ENCODE measurements around the gene ADI1. TPM values are rescaled to one million over a fixed set of nuclear protein-coding genes. Genes with fewer than 3 reads are reported as not detected.
A peak's percentile ranks its signal among the peaks of the same experiment; 100 is the strongest.

The ADI1 gene
- total RNA-seq, 4 donors from 2014 or later, result 43.7 to 207 (median 71.0) TPM

DNA sequence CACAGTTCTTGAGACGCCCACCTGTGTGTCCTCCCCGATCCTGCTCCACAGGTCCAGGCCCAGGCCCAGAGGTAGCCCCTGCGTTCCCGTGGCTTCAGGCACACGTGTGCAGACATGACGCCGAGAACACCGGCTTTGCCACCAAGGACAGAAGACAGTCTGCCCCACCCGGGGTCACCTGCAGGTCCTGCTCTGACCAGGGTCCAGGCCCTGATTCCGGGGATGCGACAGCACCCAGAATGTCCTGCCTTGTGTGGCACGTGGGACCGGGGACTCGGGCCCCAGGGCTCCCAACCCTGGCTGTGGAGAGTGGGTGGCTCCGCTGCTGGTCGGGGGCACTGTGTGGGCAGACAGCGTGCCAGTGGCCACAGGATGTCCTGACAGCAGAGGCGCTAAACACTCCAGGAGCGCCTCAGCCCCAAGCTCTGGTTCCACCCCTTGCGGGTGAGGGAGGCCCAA lies 36.9 kb downstream of the ADI1 start:
- Histone ChIP-seq H3K4me3 (no peak overlapping the region), H3K9me3 (no peaks in the 10 kb centered on the region), H3K27me3 (no peaks in the 10 kb centered on the region), H3K27ac (no peak overlapping the region), H3K4me1 (peaks cover 0 to 5% (median 0%) of the 10 kb centered on the region in 4 donors), H3K36me3 (peaks cover 0 to 16% (median 0%) of the 10 kb centered on the region in 3 donors)
- TF ChIP-seq, protein P1, sequence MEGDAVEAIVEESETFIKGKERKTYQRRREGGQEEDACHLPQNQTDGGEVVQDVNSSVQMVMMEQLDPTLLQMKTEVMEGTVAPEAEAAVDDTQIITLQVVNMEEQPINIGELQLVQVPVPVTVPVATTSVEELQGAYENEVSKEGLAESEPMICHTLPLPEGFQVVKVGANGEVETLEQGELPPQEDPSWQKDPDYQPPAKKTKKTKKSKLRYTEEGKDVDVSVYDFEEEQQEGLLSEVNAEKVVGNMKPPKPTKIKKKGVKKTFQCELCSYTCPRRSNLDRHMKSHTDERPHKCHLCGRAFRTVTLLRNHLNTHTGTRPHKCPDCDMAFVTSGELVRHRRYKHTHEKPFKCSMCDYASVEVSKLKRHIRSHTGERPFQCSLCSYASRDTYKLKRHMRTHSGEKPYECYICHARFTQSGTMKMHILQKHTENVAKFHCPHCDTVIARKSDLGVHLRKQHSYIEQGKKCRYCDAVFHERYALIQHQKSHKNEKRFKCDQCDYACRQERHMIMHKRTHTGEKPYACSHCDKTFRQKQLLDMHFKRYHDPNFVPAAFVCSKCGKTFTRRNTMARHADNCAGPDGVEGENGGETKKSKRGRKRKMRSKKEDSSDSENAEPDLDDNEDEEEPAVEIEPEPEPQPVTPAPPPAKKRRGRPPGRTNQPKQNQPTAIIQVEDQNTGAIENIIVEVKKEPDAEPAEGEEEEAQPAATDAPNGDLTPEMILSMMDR (IDR thresholded peaks at IDR 0.05), result no peak
- no peak for TF ChIP-seq POLR2A (IDR thresholded peaks at IDR 0.05)
- peak in 1 of 3 donors; percentile 47 for DNase-seq

DNA sequence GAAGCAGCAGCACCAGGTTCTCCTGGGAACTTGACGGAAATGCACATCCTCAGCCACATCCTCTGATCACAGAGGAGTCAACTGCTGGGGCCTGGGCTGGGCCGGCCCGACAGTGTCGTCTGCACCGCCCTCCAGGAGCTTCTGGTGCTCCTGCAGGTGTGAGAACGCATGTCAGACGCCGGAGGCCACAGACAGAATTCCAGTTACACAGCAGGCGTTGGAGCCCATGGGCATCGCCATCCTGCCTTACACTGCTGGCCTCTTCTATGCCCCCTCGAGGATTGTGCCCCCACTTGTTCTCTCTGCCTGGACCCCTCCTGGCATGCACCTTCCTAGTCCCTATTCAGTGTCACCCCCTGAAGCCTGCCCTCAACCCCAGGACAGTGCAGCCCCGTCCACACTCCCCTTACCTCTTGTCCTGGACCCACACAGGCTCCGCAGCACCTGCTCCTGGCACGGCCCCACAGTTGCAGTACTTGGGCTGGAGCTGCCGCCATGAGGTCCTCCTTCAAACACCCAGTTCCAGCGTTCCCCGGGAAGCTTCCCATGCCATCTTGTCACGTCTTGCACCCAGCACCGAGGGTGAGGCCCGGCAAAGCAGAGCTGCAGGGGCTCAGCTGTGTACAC lies 37.5 kb downstream of the ADI1 start:
- Histone ChIP-seq H3K4me3 (no peak overlapping the region), H3K27me3 (no peaks in the 10 kb centered on the region), H3K9me3 (no peaks in the 10 kb centered on the region), H3K36me3 (peaks cover 0 to 17% (median 0%) of the 10 kb centered on the region in 3 donors), H3K27ac (no peak overlapping the region), H3K4me1 (peaks cover 0 to 5% (median 0%) of the 10 kb centered on the region in 4 donors)
- TF ChIP-seq, protein P1 (IDR thresholded peaks at IDR 0.05), result no peak
- no peak for TF ChIP-seq POLR2A (IDR thresholded peaks at IDR 0.05)
- peak in 1 of 3 donors; percentile 40 for DNase-seq

DNA sequence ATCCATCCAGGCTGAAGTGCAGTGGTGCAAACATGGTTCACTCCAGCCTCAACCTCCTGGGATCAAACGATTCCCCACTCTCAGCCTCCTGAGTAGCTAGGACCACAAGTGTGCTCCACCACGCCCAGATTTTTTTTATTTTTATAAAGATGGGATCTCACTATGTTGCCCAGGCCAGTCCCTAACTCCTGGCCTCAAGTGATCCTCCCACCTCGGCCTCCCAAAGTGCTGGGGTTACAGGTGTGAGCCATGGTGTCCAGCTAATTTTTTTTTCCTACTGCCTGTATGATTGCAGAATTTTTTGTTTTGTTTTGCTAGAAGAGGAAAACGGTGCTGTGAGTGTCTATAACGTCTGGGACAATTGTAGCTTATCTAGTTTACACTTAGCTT lies 38.3 kb downstream of the ADI1 start:
- Histone ChIP-seq H3K4me1 (peaks cover 0 to 5% (median 0%) of the 10 kb centered on the region in 4 donors), H3K9me3 (no peaks in the 10 kb centered on the region), H3K27me3 (no peaks in the 10 kb centered on the region), H3K4me3 (no peak overlapping the region), H3K27ac (no peak overlapping the region), H3K36me3 (peaks cover 0 to 24% (median 0%) of the 10 kb centered on the region in 3 donors)
- TF ChIP-seq, protein P1 (IDR thresholded peaks at IDR 0.05), result no peak
- TF ChIP-seq POLR2A (IDR thresholded peaks at IDR 0.05), result no peak
- DNase-seq, result no peak

DNA sequence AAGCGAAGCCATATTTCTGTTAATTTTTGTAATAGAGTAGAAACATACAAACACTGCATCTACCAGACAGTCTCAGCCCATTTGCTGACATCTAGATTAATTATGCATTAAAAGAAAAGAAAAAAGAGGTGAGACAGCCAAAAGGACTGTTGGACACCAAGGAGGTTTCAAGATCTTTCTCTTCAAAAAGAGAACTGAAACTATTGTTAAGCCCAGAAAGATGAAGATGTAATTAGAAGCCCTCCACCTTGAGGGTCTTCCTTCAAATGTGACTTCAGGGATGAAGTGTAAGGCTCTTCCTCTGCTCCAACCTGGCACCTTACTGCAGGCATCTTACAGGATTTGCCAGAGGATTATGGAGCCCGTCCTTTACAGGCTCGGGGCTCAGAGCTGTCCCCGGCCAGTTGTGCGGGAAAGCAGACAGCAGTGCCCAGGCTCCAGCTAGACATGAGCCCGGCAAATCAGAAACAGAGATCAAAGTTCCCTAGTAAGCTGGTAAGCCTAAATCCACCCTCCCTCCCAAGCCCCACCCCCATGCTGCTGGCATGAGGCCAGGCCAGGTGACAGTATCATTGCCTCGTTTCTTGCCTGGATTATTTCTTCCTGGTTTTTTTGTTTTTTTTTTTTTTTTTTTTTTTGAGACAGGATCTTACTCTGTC lies 38.9 kb downstream of the ADI1 start:
- Histone ChIP-seq H3K4me1 (peaks cover 0 to 5% (median 0%) of the 10 kb centered on the region in 4 donors), H3K9me3 (no peaks in the 10 kb centered on the region), H3K27ac (peak overlapping the region in 2 of 4 donors; percentile 9 to 34), H3K36me3 (peaks cover 0 to 28% (median 0%) of the 10 kb centered on the region in 3 donors), H3K4me3 (no peak overlapping the region), H3K27me3 (no peaks in the 10 kb centered on the region)
- peak in 2 of 3 donors; percentile 91 to 95 for DNase-seq
- TF ChIP-seq, protein P1 (IDR thresholded peaks at IDR 0.05), result no peak
- no peak for TF ChIP-seq POLR2A (IDR thresholded peaks at IDR 0.05)

DNA sequence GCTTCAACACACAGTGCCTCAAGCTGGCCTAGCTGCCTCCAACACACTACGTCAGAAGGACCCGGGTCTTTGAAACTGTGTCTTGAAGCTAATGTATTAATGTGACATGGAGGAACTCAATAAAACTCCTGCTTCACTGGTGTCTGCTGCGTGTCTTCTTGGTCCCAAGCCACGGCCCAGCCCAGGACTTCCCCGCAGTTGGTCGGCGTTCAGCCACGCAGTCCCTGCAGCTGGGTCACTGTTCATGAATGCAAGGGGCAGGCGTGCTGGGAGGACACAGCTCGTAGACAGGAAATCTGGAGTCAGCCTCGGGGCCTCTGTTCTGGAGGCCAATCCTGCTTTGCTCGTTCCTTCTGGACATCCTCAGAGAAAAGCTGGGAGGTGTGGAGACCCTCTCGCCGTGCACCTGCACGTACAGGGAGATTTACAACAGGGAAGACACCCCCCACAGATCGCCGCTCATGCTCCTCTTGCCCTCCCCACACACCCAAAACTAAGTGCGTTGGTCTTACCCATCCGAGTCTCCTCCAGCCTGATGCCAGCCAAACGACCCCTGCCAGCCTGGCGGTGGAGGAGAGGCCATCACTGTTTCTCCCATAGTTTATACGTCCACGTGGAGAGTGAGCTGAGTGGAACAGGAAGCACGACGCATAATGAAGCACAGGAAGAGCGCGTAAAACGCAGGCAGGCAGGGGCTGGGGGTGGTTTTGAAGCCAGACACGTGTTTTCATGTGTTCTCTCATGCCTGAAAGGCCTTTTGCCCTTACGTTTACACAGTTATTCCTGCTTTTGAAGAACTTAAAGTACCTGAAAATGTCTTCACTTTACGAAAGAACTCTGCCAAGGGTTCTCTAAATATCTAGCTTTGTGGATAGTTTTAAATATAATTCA lies 39.7 kb downstream of the ADI1 start:
- TF ChIP-seq, protein P1 (IDR thresholded peaks at IDR 0.05), result no peak
- TF ChIP-seq POLR2A (IDR thresholded peaks at IDR 0.05), result no peak
- no peak for DNase-seq
- peaks cover 0 to 28% (median 0%) of the 10 kb centered on the region in 3 donors for H3K36me3 ChIP-seq
- H3K27me3 ChIP-seq, result no peaks in the 10 kb centered on the region
- H3K27ac ChIP-seq, result no peak overlapping the region
- no peak overlapping the region for H3K4me3 ChIP-seq
- peaks cover 0 to 5% (median 0%) of the 10 kb centered on the region in 4 donors for H3K4me1 ChIP-seq
- H3K9me3 ChIP-seq, result no peaks in the 10 kb centered on the region
